Measurements from ENCODE around the gene PLBD1.

Gene PLBD1

DNA sequence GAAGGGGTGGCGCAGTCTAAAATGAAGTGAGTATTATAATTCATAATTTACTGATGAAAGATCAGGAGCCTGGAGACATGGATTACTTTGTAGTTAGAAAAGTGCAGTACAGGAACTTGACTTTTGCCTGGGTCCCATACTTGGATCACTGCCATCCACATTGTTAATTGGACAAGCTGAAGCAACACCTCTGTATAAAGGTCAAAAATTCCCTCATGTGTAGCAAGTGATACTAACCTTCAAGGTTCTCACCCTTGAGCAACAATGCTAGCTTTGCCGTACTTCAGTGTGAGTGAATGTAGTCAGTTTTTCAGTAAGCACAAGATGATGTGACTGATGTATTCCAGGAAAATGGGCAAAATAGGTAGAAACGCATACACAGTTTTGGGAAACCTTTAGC is 44.6 kb upstream of the PLBD1 start:
- Histone ChIP-seq H3K9ac (no peak overlapping the region), H3K27me3 (ENCODE audit: control insufficient read depth, insufficient read depth, low read length) (no peaks in the 10 kb centered on the region), H3K36me3 (ENCODE audit: control insufficient read depth, insufficient read depth, low read length) (no peaks in the 10 kb centered on the region), H3K9me3 (ENCODE audit: control insufficient read depth, low read length) (peaks cover 3% of the 10 kb centered on the region), H3K4me1 (no peaks in the 10 kb centered on the region), H3K4me2 (ENCODE audit: low read length) (no peak overlapping the region), H3K79me2 (no peaks in the 10 kb centered on the region), H3K27ac (no peak overlapping the region), H2AFZ (no peak overlapping the region), H3K4me3 (ENCODE audit: low read depth, low read length) (no peak overlapping the region)
- TF ChIP-seq, protein P1, sequence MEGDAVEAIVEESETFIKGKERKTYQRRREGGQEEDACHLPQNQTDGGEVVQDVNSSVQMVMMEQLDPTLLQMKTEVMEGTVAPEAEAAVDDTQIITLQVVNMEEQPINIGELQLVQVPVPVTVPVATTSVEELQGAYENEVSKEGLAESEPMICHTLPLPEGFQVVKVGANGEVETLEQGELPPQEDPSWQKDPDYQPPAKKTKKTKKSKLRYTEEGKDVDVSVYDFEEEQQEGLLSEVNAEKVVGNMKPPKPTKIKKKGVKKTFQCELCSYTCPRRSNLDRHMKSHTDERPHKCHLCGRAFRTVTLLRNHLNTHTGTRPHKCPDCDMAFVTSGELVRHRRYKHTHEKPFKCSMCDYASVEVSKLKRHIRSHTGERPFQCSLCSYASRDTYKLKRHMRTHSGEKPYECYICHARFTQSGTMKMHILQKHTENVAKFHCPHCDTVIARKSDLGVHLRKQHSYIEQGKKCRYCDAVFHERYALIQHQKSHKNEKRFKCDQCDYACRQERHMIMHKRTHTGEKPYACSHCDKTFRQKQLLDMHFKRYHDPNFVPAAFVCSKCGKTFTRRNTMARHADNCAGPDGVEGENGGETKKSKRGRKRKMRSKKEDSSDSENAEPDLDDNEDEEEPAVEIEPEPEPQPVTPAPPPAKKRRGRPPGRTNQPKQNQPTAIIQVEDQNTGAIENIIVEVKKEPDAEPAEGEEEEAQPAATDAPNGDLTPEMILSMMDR (IDR thresholded peaks at IDR 0.05): no peak

DNA sequence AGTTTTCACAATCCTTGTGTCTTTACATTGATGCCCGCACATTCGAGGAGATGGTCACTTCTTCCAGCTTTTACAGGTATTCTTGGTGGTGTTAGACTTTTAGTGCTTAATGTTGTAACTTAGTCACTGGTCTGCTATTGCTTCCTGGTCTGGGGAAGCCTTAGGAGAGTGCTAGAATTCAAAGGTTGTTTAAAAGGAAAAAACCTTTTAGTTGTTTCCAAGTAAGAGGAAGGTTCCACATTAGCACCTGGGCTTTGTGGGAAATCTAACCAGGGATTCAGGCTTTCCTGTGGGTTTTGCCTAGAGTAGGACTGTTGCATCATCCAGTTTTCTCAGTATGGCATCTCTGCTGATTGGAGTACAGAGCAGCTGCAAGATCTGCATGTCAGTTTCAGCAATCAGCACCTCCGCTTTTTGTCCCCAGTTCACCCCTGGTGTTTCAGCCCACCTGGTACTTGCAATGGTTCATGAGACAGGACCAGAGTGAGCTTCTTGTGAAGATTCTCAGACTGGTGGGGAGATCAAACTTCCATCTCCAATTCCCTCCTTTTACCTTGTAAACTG is 44.0 kb upstream of the PLBD1 start:
- Histone ChIP-seq H3K4me1 (no peaks in the 10 kb centered on the region), H3K27me3 (ENCODE audit: control insufficient read depth, insufficient read depth, low read length) (no peaks in the 10 kb centered on the region)

DNA sequence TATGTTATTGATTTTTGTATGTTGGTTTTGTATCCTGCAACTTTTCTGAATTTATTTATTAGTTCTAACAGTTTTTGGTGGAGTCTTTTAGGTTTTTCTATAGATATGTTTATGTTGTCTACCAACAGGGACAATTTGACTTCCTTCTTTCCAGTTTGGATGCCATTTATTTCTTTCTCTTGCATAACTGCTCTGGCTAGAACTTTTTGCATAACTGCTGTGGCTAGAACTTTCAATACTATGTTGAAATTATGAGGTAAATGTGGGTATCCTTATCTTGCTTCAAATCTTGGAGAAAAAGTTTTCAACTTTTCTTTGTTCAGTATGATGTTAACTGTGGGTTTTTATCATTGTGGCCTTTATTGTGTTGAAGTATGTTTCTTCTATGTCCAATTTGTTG is 39.9 kb upstream of the PLBD1 start:
- H3K79me2 ChIP-seq: no peaks in the 10 kb centered on the region
- H3K4me2 ChIP-seq (ENCODE audit: low read length): no peak overlapping the region
- no peak overlapping the region for H2AFZ ChIP-seq
- H3K36me3 ChIP-seq (ENCODE audit: control insufficient read depth, insufficient read depth, low read length): no peaks in the 10 kb centered on the region
- H3K27ac ChIP-seq: no peak overlapping the region
- H3K9ac ChIP-seq: no peak overlapping the region
- no peak overlapping the region for H3K4me3 ChIP-seq (ENCODE audit: low read depth, low read length)
- H3K9me3 ChIP-seq (ENCODE audit: control insufficient read depth, low read length): peaks cover 3% of the 10 kb centered on the region
- no peaks in the 10 kb centered on the region for H3K27me3 ChIP-seq (ENCODE audit: control insufficient read depth, insufficient read depth, low read length)
- no peaks in the 10 kb centered on the region for H3K4me1 ChIP-seq
- TF ChIP-seq, protein P1 (IDR thresholded peaks at IDR 0.05): no peak

More for the DNA sequence above, 44.0 kb upstream of the PLBD1 start:
- no peak overlapping the region for H3K4me3 ChIP-seq (ENCODE audit: low read depth, low read length)
- peaks cover 3% of the 10 kb centered on the region for H3K9me3 ChIP-seq (ENCODE audit: control insufficient read depth, low read length)
- TF ChIP-seq, protein P1 (IDR thresholded peaks at IDR 0.05): no peak
- H2AFZ ChIP-seq: no peak overlapping the region
- H3K36me3 ChIP-seq (ENCODE audit: control insufficient read depth, insufficient read depth, low read length): no peaks in the 10 kb centered on the region
- no peak overlapping the region for H3K4me2 ChIP-seq (ENCODE audit: low read length)
- H3K9ac ChIP-seq: no peak overlapping the region
- no peaks in the 10 kb centered on the region for H3K79me2 ChIP-seq
- H3K27ac ChIP-seq: no peak overlapping the region

DNA sequence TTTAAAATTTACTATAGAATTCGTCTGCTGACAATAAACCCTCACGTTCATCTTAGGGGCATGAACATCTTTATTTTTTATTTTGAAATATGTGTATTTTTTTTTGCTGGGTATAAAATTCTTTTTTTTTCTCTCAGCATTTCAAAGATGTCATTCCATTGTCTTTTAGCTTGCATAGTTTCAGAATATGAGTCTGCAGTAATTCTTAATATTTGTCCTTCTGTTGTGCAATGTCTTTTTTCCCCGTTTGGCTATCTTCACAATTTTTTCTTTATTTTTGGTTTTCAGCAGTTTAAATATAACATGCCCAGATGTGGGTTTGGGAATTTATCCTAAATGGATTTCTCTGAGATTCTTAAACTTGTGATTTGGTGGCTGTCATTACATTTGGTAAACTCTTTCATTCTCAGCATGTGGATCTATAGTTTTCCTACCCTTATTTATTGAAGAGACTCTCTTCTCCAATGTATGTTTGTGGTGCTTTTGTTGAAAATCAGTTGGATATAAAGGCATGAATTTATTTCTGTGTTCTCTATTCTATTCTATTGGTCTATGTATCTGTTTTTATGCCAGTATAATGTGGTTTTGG is 37.8 kb upstream of the PLBD1 start:
- Histone ChIP-seq H2AFZ (no peak overlapping the region), H3K36me3 (ENCODE audit: control insufficient read depth, insufficient read depth, low read length) (no peaks in the 10 kb centered on the region), H3K27ac (no peak overlapping the region), H3K27me3 (ENCODE audit: control insufficient read depth, insufficient read depth, low read length) (no peaks in the 10 kb centered on the region), H3K4me3 (ENCODE audit: low read depth, low read length) (no peak overlapping the region), H3K4me2 (ENCODE audit: low read length) (no peak overlapping the region), H3K9ac (no peak overlapping the region), H3K9me3 (ENCODE audit: control insufficient read depth, low read length) (no peaks in the 10 kb centered on the region), H3K79me2 (no peaks in the 10 kb centered on the region), H3K4me1 (no peaks in the 10 kb centered on the region)
- TF ChIP-seq, protein P1 (IDR thresholded peaks at IDR 0.05): no peak

All from parathyroid adenoma (tissue), 2 donors.